ENCODE results near the gene TMEM26. TPM values are rescaled to one million over a fixed set of nuclear protein-coding genes. Genes with fewer than 3 reads are reported as not detected.

TMEM26 gene
- total RNA-seq, 2 donors from 2014 or later: 0.32 to 0.50 TPM

DNA sequence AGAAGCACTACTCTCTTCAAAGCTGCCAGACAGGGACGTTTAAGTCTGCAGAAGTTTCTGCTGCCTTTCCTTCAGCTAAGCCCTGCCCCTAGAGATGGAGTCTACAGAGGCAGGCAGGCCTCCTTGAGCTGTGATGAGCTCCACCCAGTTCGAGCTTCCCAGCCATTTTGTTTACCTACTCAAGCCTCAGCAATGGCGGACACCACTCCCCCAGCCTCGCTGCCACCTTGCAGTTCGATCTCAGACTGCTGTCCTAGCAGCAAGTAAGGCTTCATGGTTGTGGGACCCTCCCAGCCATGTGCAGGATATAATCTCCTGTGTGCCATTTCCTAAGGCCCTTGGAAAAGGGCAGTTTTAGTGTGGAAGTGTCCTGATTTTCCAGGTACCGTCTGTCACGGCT is 74.3 kb downstream of the TMEM26 start:
- H3K9ac ChIP-seq (ENCODE audit: low read depth in 2 of 2, low read length in 2 of 2): no peak overlapping the region
- H3K36me3 ChIP-seq: no peaks in the 10 kb centered on the region
- intact Hi-C loops (cut with DNase I): no loop called here
- no peak overlapping the region for H3K27ac ChIP-seq
- H3K27me3 ChIP-seq: no peaks in the 10 kb centered on the region
- TF ChIP-seq, protein P1, sequence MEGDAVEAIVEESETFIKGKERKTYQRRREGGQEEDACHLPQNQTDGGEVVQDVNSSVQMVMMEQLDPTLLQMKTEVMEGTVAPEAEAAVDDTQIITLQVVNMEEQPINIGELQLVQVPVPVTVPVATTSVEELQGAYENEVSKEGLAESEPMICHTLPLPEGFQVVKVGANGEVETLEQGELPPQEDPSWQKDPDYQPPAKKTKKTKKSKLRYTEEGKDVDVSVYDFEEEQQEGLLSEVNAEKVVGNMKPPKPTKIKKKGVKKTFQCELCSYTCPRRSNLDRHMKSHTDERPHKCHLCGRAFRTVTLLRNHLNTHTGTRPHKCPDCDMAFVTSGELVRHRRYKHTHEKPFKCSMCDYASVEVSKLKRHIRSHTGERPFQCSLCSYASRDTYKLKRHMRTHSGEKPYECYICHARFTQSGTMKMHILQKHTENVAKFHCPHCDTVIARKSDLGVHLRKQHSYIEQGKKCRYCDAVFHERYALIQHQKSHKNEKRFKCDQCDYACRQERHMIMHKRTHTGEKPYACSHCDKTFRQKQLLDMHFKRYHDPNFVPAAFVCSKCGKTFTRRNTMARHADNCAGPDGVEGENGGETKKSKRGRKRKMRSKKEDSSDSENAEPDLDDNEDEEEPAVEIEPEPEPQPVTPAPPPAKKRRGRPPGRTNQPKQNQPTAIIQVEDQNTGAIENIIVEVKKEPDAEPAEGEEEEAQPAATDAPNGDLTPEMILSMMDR (IDR thresholded peaks at IDR 0.05): no peak
- DNase-seq: no peak
- no peak overlapping the region for H3K4me3 ChIP-seq
- no peaks in the 10 kb centered on the region for H3K4me1 ChIP-seq
- H3K9me3 ChIP-seq: no peaks in the 10 kb centered on the region

DNA sequence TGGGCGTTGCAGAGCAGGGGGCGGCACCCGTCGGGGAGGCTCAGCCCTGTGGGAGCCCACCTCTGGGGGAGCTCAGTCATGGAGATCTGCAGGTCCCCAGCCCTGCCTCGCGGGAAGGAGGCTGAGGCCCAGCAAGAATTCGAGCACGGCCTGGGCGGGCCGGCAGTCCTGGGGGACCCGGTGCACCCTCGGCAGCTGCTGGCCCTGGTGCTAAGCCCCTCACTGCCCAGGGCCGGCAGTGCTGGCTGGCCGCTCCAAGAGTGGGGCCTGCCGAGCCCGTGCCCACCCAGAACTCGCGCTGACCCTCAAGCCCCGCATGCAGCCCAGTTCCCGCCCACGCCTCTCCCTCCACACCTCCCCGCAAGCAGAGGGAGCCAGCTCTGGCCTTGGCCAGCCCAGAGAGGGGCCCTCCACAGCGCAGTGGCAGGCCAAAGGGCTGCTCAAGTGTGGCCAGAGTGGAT is 76.2 kb downstream of the TMEM26 start:
- DNase-seq: no peak
- H3K27ac ChIP-seq: no peak overlapping the region
- no peaks in the 10 kb centered on the region for H3K4me1 ChIP-seq
- no peak overlapping the region for H3K4me3 ChIP-seq
- H3K9me3 ChIP-seq: no peaks in the 10 kb centered on the region
- TF ChIP-seq, protein P1 (IDR thresholded peaks at IDR 0.05): no peak
- no peaks in the 10 kb centered on the region for H3K27me3 ChIP-seq
- H3K9ac ChIP-seq (ENCODE audit: low read depth in 2 of 2, low read length in 2 of 2): no peak overlapping the region
- H3K36me3 ChIP-seq: no peaks in the 10 kb centered on the region
- intact Hi-C loops (cut with DNase I): no loop called here

DNA sequence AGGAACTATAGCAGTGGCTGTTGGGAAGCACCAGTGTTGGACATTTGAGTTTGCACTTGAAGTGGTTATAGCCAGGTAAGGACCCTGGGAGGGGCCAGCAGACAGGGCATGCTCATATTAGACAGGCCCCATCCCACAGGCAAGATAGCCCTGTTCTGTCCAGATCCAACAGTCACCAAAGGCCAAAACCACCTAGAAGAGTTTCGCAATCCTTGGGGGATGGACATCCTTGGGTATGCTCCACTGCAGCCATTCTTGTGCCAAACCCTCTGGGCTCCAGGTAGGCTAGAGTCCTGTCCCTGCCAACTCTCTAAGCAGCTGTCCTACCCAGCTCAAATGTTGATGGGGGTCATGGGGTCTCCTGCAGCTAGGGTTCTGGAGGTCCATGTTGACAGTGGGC is 76.8 kb downstream of the TMEM26 start:
- TF ChIP-seq, protein P1 (IDR thresholded peaks at IDR 0.05): no peak
- Histone ChIP-seq H3K27ac (no peak overlapping the region), H3K9me3 (no peaks in the 10 kb centered on the region), H3K4me3 (no peak overlapping the region), H3K9ac (ENCODE audit: low read depth in 2 of 2, low read length in 2 of 2) (no peak overlapping the region), H3K36me3 (no peaks in the 10 kb centered on the region), H3K4me1 (no peaks in the 10 kb centered on the region), H3K27me3 (no peaks in the 10 kb centered on the region)
- no peak for DNase-seq
- intact Hi-C loops (cut with DNase I): no loop called here

DNA sequence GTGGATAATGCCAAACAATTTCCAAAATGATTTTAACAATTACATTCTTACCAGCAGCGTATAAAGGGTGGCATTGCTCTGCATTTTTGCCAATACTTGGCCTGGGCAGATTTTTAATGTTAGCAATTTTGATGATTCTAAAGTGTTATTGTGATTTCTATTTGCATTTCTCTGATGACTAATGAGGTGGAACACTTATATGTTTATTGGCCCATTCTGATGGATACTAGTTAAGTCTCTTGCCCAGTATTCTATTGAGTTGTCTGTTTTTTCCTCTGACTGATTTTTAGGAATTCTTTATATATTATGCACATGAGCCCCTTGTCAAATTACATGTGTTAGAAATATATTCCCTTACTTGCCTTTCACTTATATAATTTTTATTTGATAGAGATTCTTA is 86.8 kb downstream of the TMEM26 start:
- Histone ChIP-seq H3K4me1 (no peaks in the 10 kb centered on the region), H3K27ac (no peak overlapping the region), H3K9me3 (no peaks in the 10 kb centered on the region), H3K27me3 (no peaks in the 10 kb centered on the region), H3K4me3 (no peak overlapping the region), H3K36me3 (no peaks in the 10 kb centered on the region), H3K9ac (ENCODE audit: low read depth in 2 of 2, low read length in 2 of 2) (no peak overlapping the region)
- TF ChIP-seq, protein P1 (IDR thresholded peaks at IDR 0.05): no peak
- DNase-seq: no peak
- intact Hi-C loops (cut with DNase I): no loop called here

DNA sequence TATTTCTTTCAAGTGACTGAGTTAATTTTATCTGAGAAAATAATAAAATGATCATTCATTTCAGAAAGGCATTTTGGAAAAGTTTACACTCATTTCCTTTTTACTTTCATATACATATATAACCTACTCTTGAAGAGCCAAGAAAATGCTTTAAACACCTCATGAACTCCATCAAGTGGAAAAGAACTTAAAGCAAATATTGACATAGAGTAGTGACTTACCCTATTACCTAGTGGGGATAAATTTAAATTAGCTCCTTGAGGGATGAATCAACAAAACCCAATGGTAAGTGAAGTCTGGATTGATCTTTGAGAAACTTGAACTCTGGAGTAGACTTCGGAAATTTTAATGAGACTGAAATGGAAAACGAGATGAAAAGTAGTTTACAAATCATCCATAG is 88.6 kb downstream of the TMEM26 start:
- intact Hi-C loops (cut with DNase I): no loop called here
- TF ChIP-seq, protein P1 (IDR thresholded peaks at IDR 0.05): no peak

DNA sequence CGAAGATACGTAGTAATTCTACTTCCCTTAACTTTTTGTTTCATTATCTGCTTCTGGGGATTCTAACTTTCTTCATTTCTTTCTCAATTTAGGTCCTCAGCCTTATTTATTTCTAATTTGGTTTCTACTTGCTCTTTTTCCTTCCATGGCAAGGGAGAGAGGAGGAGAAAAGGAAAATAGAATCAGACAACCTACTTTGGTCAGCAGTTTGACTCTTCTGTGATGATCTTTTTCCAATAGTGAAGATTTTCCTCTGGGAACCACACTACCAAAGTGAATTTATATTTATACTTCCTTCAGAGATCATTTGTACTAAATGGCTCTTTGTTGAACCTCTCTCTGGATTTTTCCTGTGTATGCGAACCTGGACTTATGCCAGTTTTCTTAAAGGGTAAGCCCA is 90.2 kb downstream of the TMEM26 start:
- H3K36me3 ChIP-seq: no peaks in the 10 kb centered on the region
- H3K4me1 ChIP-seq: no peaks in the 10 kb centered on the region
- no peak for DNase-seq
- no peak overlapping the region for H3K9ac ChIP-seq (ENCODE audit: low read depth in 2 of 2, low read length in 2 of 2)
- intact Hi-C loops (cut with DNase I): no loop called here
- H3K9me3 ChIP-seq: no peaks in the 10 kb centered on the region
- H3K27me3 ChIP-seq: no peaks in the 10 kb centered on the region
- no peak overlapping the region for H3K4me3 ChIP-seq
- TF ChIP-seq, protein P1 (IDR thresholded peaks at IDR 0.05): no peak
- no peak overlapping the region for H3K27ac ChIP-seq

More for the DNA sequence above, 88.6 kb downstream of the TMEM26 start:
- H3K36me3 ChIP-seq: no peaks in the 10 kb centered on the region
- no peak for DNase-seq
- H3K9me3 ChIP-seq: no peaks in the 10 kb centered on the region
- no peak overlapping the region for H3K27ac ChIP-seq
- H3K9ac ChIP-seq (ENCODE audit: low read depth in 2 of 2, low read length in 2 of 2): no peak overlapping the region
- H3K4me1 ChIP-seq: no peaks in the 10 kb centered on the region
- no peak overlapping the region for H3K4me3 ChIP-seq
- no peaks in the 10 kb centered on the region for H3K27me3 ChIP-seq

All from colonic mucosa (tissue), 4 donors.